GM12878 (cell line): ENCODE results near the gene CIAO2B. TPM values are rescaled to one million over a fixed set of nuclear protein-coding genes. Genes with fewer than 3 reads are reported as not detected.

Experiments used
- ATAC-seq: fragments of 200-7000 bp; cut with Tn5 transposase; 3 replicates; pipeline ENCODE4 v1.9.1; 2020; ENCODE audit warnings: mild to moderate bottlenecking, moderate library complexity
- BruUV-seq: library from RNA; stranded (reverse); fragments of 400-500 nt; replicated peaks from 2 replicates; lab custom pipeline; 2021; lab: Mats Ljungman, UMichigan
- CTCF ChIA-PET: fragments of 300-600 bp; sonication (Branson Sonifier 250); formaldehyde crosslinking; extraction: SDS; loops from one replicate; lab custom pipeline; 2021; ENCODE audit warnings: inconsistent platforms; lab: Yijun Ruan, JAX
- POLR2A ChIA-PET: fragments of 350-600 bp; formaldehyde crosslinking; extraction: SDS; loops from one replicate; lab custom pipeline; 2021; ENCODE audit warnings: inconsistent platforms; lab: Charles Lee
- RAD21 ChIA-PET: fragments of 300-600 bp; sonication (Branson Sonifier 250); formaldehyde crosslinking; loops from one replicate; lab custom pipeline; 2023; ENCODE audit warnings: antibody characterized with exemption; ENCODE audit not compliant: unreplicated experiment; lab: Charles Lee
- SMC1A ChIA-PET: fragments of 300-600 bp; sonication (Branson Sonifier 250); formaldehyde crosslinking; loops from one replicate; lab custom pipeline; 2023; ENCODE audit not compliant: unreplicated experiment, uncharacterized antibody; lab: Charles Lee
- DNase-seq: peaks from one replicate; pipeline ENCODE4 v3.0.0-alpha.2; 2011; ENCODE audit warnings: low read depth, low spot score
- FAIRE-seq: peaks from 3 replicates; lab custom pipeline; 2011; peaks lifted over from hg19 to GRCh38; lab: Jason Lieb, UNC
- H2AFZ ChIP-seq: 2 replicates; pipeline ENCODE4 v1.6.0; 2011; ENCODE audit warnings: low read depth, low read length, control low read depth; ENCODE audit not compliant: control insufficient read depth
- H3K27ac ChIP-seq: 2 replicates; pipeline ENCODE4 v1.5.1; 2011; ENCODE audit warnings: control low read depth; ENCODE audit not compliant: control insufficient read depth, insufficient read depth
- H3K27me3 ChIP-seq, 2 experiments: replicated peaks in 1 of 2; 2 replicates each; pipeline versions ENCODE4 v1.6.0 to v1.6.1; 2011; ENCODE audit warnings: low read length in 1 of 2; ENCODE audit not compliant: control insufficient read depth in 2 of 2, insufficient read depth in 2 of 2
- H3K36me3 ChIP-seq, 2 experiments: 2 replicates each; pipeline ENCODE4 v1.5.1; 2011; ENCODE audit warnings: low read length in 1 of 2; ENCODE audit not compliant: control insufficient read depth in 2 of 2, insufficient read depth in 2 of 2
- H3K4me1 ChIP-seq: 2 replicates; pipeline ENCODE4 v1.6.1; 2011; ENCODE audit warnings: mild to moderate bottlenecking, low read length, moderate library complexity, mixed read lengths; ENCODE audit not compliant: control insufficient read depth, insufficient read depth
- H3K4me2 ChIP-seq: 2 replicates; pipeline ENCODE4 v1.6.0; 2011; ENCODE audit warnings: control low read depth; ENCODE audit not compliant: control insufficient read depth, insufficient read depth
- H3K4me3 ChIP-seq: fragments of 200-600 bp; sonication (generic); 2 replicates; pipeline ENCODE4 v1.5.1; 2016
- H3K79me2 ChIP-seq: 2 replicates; pipeline ENCODE4 v1.6.0; 2011; ENCODE audit warnings: low read length; ENCODE audit not compliant: control insufficient read depth, insufficient read depth
- H3K9ac ChIP-seq: 2 replicates; pipeline ENCODE4 v1.8.0; 2011; ENCODE audit warnings: low read length, control low read depth, mixed read lengths; ENCODE audit not compliant: control insufficient read depth, insufficient read depth
- H3K9me3 ChIP-seq: replicated peaks from 3 replicates; pipeline ENCODE4 v1.5.1; 2011; ENCODE audit warnings: mild to moderate bottlenecking, low read length; ENCODE audit not compliant: control insufficient read depth, insufficient read depth
- H4K20me1 ChIP-seq: 2 replicates; pipeline ENCODE4 v1.6.0; 2011; ENCODE audit not compliant: control insufficient read depth, insufficient read depth
- CBX3 ChIP-seq: fragments of 200-600 bp; sonication (generic); IDR thresholded peaks from 2 replicates; pipeline ENCODE4 v1.6.1; 2016; ENCODE audit warnings: low read depth, borderline replicate concordance
- EP300 ChIP-seq, 2 experiments: fragments of 150-350 bp in 1 of 2; IDR thresholded peaks; 2 replicates each; pipeline ENCODE4 v1.6.1; 2011 to 2012; ENCODE audit warnings: low read depth in 2 of 2, low read length in 2 of 2, borderline replicate concordance in 1 of 2, improper control_type of control experiment in 1 of 2, inconsistent platforms in 1 of 2; ENCODE audit not compliant: control insufficient read depth in 1 of 2
- FOXM1 ChIP-seq: IDR thresholded peaks from 2 replicates; pipeline ENCODE4 v1.6.1; 2012; ENCODE audit warnings: low read depth, mild to moderate bottlenecking, inconsistent platforms, low read length, moderate library complexity
- IKZF1 ChIP-seq: fragments of 450-650 bp; conservative IDR thresholded peaks from 2 replicates; pipeline ENCODE4 v1.6.1; 2017; ENCODE audit warnings: antibody characterized with exemption, mild to moderate bottlenecking
- JUND ChIP-seq: IDR thresholded peaks from 2 replicates; pipeline ENCODE4 v1.6.1; 2012; ENCODE audit warnings: low read depth, mild to moderate bottlenecking, low read length, improper control_type of control experiment, moderate library complexity
- NFXL1 ChIP-seq: fragments of 450-650 bp; IDR thresholded peaks from 2 replicates; pipeline ENCODE4 v1.6.1; 2017; ENCODE audit warnings: antibody characterized with exemption, mild to moderate bottlenecking, borderline replicate concordance
- POLR2AphosphoS2 ChIP-seq: IDR thresholded peaks from 2 replicates; pipeline ENCODE4 v1.6.1; 2011; ENCODE audit warnings: low read depth, mild to moderate bottlenecking, low read length, improper control_type of control experiment, moderate library complexity
- SMARCA5 ChIP-seq: fragments of 450-650 bp; IDR thresholded peaks from 2 replicates; pipeline ENCODE4 v1.6.1; 2017; ENCODE audit warnings: mild to moderate bottlenecking
- ZBED1 ChIP-seq: IDR thresholded peaks from 2 replicates; pipeline ENCODE4 v1.6.1; 2016; ENCODE audit warnings: borderline replicate concordance
- ZNF384 ChIP-seq: IDR thresholded peaks from 2 replicates; pipeline ENCODE4 v1.6.1; 2012; ENCODE audit warnings: low read depth, mild to moderate bottlenecking, low read length, improper control_type of control experiment, borderline replicate concordance
- WGBS: methylation state at CpG from one replicate; pipeline ENCODE4 v1.1.6; 2016; ENCODE audit warnings: low lambda C conversion rate; ENCODE audit not compliant: insufficient replicate concordance, insufficient coverage; ENCODE audit errors: missing lambda C conversion rate; 5-methylcytosine and 5-hydroxymethylcytosine counted together
- in situ Hi-C: fragments of 300-500 bp; cut with MboI; formaldehyde crosslinking; loops from 9 replicates; pipeline ENCODE4 v1.14.3; 2018; ENCODE audit warnings: mixed read lengths
- intact Hi-C: fragments of 100-400 bp; cut with micrococcal nuclease; formaldehyde crosslinking; loops from one replicate; pipeline ENCODE4 v1.14.2; 2022; ENCODE audit not compliant: unreplicated experiment
- polyA plus RNA-seq, 11 experiments: library from polyadenylated mRNA; depleted of rRNA in 4 of 11; unstranded in 6 of 11; stranded (reverse) in 5 of 11; fragments of >200 nt; fragmentation: Nextera tagmentation in 4 of 11; fragmentation: Illumina TruSeq in 1 of 11; extraction: Ambion mirVana in 4 of 11; extraction: Trizol in 1 of 11; gene quantifications; 1 replicate in 1 of 11; 2 replicates in 10 of 11; pipeline versions ENCODE4 v1.2.1 to v1.2.3, GENCODE V29; 2011 to 2016; ENCODE audit warnings: inconsistent platforms in 2 of 11, missing spikeins in 2 of 11, low read depth in 1 of 11
- total RNA-seq, 4 experiments: library from RNA; depleted of rRNA in 3 of 4; stranded (reverse); fragments of >200 nt in 3 of 4; fragmentation: Illumina TruSeq in 1 of 4; extraction: Trizol in 1 of 4; gene quantifications; 2 replicates each; pipeline versions ENCODE4 v1.2.1 to v1.2.3, GENCODE V29; 2013 to 2021
- TF ChIP-seq, protein P1 (sequence below): fragments of 450-650 bp; conservative IDR thresholded peaks from 2 replicates; pipeline ENCODE4 v1.6.1; 2017; ENCODE audit warnings: mild to moderate bottlenecking, moderate library complexity
- TF ChIP-seq, protein P2 (sequence below): IDR thresholded peaks from 2 replicates; pipeline ENCODE4 v1.6.1; 2012; ENCODE audit warnings: low read length, inconsistent platforms

Gene CIAO2B
- total and polyA plus RNA-seq, 10 of the 15 experiments (the other 5 are each of a cell fraction or from before 2014, with no cell fraction given), result 76.4 to 241 (median 138) TPM

DNA sequence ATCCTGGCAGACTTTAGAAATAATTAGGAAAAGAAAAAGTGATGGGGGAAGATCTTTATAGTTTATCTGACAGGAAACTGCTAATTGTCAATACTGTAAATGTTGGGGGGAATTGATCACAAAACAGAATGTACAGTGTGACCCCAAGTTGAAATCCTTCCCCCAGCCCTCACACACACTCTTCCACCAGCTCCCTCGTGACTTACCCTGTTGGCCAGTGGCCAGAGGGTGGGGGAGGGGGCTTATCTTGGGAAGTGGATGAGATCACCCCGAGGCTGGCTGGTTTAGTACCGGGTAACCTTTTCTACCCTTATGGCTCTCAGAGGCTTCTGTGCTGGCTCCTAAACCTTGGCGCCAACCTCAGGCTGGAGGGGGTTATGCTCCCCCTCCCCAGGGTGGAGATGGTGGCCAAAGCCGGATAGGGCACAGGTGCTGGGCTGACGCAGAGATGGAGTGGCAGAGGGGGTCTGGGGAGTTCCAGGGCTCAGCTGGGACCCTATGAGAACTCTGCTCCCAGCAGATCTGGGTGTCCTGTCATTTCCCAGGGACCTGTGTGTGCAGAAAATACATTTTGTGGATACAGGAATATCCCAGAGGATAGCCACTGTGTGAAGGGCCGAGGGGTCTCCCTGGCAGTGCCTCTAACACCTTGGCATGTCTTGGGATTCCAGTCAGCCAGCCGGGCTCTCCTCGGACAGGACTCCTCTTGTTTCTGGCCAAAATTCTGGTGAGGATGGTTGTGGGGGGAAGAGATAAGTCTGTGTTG, 34.1 kb downstream of the CIAO2B start:
- H3K4me2 ChIP-seq, result no peak overlapping the region
- H3K27ac ChIP-seq, result no peak overlapping the region
- H4K20me1 ChIP-seq, result no peaks in the 10 kb centered on the region
- no peak overlapping the region for H3K4me3 ChIP-seq
- no peak overlapping the region for H2AFZ ChIP-seq
- ChIA-PET POLR2A (interaction anchor here (0.8 kb wide), 1 partner anchor 42 kb away, joined by 3 read pairs; no protein-coding TSS in a partner anchor), SMC1A (no interaction called here), CTCF (interaction anchor here (1.0 to 1.5 kb wide), 2 partner anchors 16 to 19 kb away, joined by 3 to 4 read pairs; partner anchors contain the start of gene PDP2), RAD21 (interaction anchor here (0.8 kb wide), 1 partner anchor 19 kb away, joined by 3 read pairs; no protein-coding TSS in a partner anchor)
- no peak for DNase-seq
- H3K27me3 ChIP-seq, result no peaks in the 10 kb centered on the region
- no peak for TF ChIP-seq EP300 (IDR thresholded peaks at IDR 0.05; ENCODE audit: borderline replicate concordance in 1 of 2, control insufficient read depth in 1 of 2, low read depth in 2 of 2, low read length in 2 of 2)
- ATAC-seq, result no peak
- no TSS peak for BruUV-seq
- H3K36me3 ChIP-seq, result no peaks in the 10 kb centered on the region
- no peaks in the 10 kb centered on the region for H3K9me3 ChIP-seq
- no peak for FAIRE-seq
- H3K79me2 ChIP-seq, result no peaks in the 10 kb centered on the region
- in situ Hi-C loops, result no loop called here
- no peaks in the 10 kb centered on the region for H3K4me1 ChIP-seq
- WGBS, result 37% methylated on average over 9 of the region's 9 CpGs
- intact Hi-C loops, result no loop called here
- H3K9ac ChIP-seq, result no peak overlapping the region

DNA sequence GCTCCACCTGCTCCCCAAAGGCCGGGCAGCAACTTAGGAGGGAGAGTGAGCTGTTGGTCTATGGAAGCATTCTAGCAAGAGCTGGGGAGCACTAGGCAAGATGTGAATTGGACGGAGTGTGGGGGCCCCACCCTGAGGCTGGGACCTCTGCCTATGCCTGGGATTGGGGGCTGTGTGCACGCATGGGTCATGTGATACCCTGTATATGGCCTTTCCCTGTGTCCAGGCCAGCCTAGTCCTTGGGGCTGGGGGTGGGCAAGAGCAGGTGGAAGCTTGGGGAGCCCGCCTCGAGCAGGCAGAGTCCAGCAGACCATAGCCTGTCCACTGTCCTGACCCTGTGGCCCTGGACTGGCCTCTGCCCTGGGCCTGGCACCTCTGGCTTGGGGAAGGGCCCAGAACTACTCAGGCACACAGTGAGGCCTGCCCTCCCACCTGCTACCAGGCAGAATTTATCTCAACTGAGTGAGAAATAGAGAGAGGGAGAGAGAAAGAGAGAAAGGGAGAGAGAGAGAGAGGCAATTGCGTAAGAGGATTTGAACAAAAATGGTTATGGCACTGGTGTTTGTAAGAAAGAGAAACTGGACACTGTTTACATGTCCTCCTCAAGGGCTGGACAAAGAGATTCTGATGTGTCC, 34.8 kb downstream of the CIAO2B start:
- no peak overlapping the region for H3K4me2 ChIP-seq
- H3K9ac ChIP-seq, result no peak overlapping the region
- no peaks in the 10 kb centered on the region for H3K79me2 ChIP-seq
- H2AFZ ChIP-seq, result no peak overlapping the region
- intact Hi-C loops, result no loop called here
- FAIRE-seq, result no peak
- TF ChIP-seq POLR2AphosphoS2 (no peak), JUND (no peak), SMARCA5 (no peak), CBX3 (no peak), ZNF384 (no peak), IKZF1 (no peak), FOXM1 (no peak), NFXL1 (no peak), ZBED1 (no peak)
- TF ChIP-seq, protein P1, sequence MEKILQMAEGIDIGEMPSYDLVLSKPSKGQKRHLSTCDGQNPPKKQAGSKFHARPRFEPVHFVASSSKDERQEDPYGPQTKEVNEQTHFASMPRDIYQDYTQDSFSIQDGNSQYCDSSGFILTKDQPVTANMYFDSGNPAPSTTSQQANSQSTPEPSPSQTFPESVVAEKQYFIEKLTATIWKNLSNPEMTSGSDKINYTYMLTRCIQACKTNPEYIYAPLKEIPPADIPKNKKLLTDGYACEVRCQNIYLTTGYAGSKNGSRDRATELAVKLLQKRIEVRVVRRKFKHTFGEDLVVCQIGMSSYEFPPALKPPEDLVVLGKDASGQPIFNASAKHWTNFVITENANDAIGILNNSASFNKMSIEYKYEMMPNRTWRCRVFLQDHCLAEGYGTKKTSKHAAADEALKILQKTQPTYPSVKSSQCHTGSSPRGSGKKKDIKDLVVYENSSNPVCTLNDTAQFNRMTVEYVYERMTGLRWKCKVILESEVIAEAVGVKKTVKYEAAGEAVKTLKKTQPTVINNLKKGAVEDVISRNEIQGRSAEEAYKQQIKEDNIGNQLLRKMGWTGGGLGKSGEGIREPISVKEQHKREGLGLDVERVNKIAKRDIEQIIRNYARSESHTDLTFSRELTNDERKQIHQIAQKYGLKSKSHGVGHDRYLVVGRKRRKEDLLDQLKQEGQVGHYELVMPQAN, result no peak
- TF ChIP-seq, protein P2, sequence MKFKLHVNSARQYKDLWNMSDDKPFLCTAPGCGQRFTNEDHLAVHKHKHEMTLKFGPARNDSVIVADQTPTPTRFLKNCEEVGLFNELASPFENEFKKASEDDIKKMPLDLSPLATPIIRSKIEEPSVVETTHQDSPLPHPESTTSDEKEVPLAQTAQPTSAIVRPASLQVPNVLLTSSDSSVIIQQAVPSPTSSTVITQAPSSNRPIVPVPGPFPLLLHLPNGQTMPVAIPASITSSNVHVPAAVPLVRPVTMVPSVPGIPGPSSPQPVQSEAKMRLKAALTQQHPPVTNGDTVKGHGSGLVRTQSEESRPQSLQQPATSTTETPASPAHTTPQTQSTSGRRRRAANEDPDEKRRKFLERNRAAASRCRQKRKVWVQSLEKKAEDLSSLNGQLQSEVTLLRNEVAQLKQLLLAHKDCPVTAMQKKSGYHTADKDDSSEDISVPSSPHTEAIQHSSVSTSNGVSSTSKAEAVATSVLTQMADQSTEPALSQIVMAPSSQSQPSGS, result no peak
- ChIA-PET POLR2A (no interaction called here), CTCF (interaction anchor here (1.5 kb wide), 1 partner anchor 17 kb away, joined by 4 read pairs; no protein-coding TSS in a partner anchor), RAD21 (no interaction called here), SMC1A (no interaction called here)
- H3K27me3 ChIP-seq, result no peaks in the 10 kb centered on the region
- whole genome bisulfite sequencing, result 46% methylated on average over 6 of the region's 6 CpGs
- no peak overlapping the region for H3K27ac ChIP-seq
- H3K4me1 ChIP-seq, result no peaks in the 10 kb centered on the region
- no peaks in the 10 kb centered on the region for H3K9me3 ChIP-seq
- in situ Hi-C loops, result no loop called here
- H3K4me3 ChIP-seq, result no peak overlapping the region
- no TSS peak for BruUV-seq
- DNase-seq, result no peak
- no peaks in the 10 kb centered on the region for H3K36me3 ChIP-seq
- ATAC-seq, result no peak
- H4K20me1 ChIP-seq, result no peaks in the 10 kb centered on the region
